C4-2B (cell line): Measurements from ENCODE around the gene GM2A.
"Not testable (repeated sequence)": the region's sequence is repeated elsewhere in the genome, so short reads cannot be mapped to it uniquely, and the experiment has no call there.

Experiments used
- ZFX ChIP-seq: fragments of 450-650 bp; IDR thresholded peaks from 2 replicates; pipeline ENCODE4 v1.6.1; 2017
- TF ChIP-seq, protein P1 (sequence below): fragments of 450-650 bp; conservative IDR thresholded peaks from 2 replicates; pipeline ENCODE4 v1.5.1; 2017; ENCODE audit warnings: mild to moderate bottlenecking

DNA sequence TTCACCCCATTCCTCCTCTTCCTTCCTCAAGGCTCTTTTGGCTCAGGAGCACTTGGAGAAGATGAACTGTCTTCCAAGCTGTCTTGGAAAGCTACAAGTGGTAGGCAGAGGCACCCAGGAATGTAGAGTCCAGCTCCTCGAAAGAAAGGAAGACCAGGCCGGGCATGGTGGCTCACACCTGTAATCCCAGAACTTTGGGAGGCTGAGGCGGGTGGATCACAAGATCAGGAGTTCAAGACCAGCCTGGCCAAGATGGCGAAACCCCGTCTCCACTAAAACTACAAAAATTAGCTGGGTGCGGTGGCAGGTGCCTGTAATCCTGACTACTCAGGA lies 17.8 kb upstream of the GM2A start:
- TF ChIP-seq, protein P1, sequence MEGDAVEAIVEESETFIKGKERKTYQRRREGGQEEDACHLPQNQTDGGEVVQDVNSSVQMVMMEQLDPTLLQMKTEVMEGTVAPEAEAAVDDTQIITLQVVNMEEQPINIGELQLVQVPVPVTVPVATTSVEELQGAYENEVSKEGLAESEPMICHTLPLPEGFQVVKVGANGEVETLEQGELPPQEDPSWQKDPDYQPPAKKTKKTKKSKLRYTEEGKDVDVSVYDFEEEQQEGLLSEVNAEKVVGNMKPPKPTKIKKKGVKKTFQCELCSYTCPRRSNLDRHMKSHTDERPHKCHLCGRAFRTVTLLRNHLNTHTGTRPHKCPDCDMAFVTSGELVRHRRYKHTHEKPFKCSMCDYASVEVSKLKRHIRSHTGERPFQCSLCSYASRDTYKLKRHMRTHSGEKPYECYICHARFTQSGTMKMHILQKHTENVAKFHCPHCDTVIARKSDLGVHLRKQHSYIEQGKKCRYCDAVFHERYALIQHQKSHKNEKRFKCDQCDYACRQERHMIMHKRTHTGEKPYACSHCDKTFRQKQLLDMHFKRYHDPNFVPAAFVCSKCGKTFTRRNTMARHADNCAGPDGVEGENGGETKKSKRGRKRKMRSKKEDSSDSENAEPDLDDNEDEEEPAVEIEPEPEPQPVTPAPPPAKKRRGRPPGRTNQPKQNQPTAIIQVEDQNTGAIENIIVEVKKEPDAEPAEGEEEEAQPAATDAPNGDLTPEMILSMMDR = not testable (repeated sequence)
- not testable (repeated sequence) for TF ChIP-seq ZFX
